Measurements from ENCODE around the gene APOD. TPM values are rescaled to one million over a fixed set of nuclear protein-coding genes. Genes with fewer than 3 reads are reported as not detected.

Gene APOD
- total RNA-seq, 1 donor from 2014 or later, result not detected

- Mint-ChIP-seq H3K9me3 (ENCODE audit: unreplicated experiment) (no peaks in the 10 kb centered on the region), H3K27me3 (ENCODE audit: low read depth, unreplicated experiment) (peaks cover 8% of the 10 kb centered on the region), H3K36me3 (ENCODE audit: low read depth, unreplicated experiment) (no peaks in the 10 kb centered on the region), H3K4me1 (ENCODE audit: low read depth, unreplicated experiment) (no peaks in the 10 kb centered on the region), H3K4me3 (ENCODE audit: unreplicated experiment) (no peak overlapping the region), H3K27ac (ENCODE audit: unreplicated experiment) (no peak overlapping the region)
- DNase-seq (ENCODE audit: low read depth) (no peak), FAIRE-seq (no peak)
- no peaks in the 10 kb centered on the region for H3K79me2 ChIP-seq (ENCODE audit: insufficient read depth, low read length)
- no peaks in the 10 kb centered on the region for H3K4me1 ChIP-seq (ENCODE audit: insufficient read depth, low read length)
- TF ChIP-seq CTCF (IDR thresholded peaks at IDR 0.05; ENCODE audit: insufficient read depth, low read depth, low read length), result no peak
- no peak for TF ChIP-seq EZH2 (IDR thresholded peaks at IDR 0.05; ENCODE audit: insufficient read depth, low read length)
- H3K4me3 ChIP-seq (ENCODE audit: insufficient read depth, low read depth, low read length), result no peak overlapping the region
- H3K9me3 ChIP-seq (ENCODE audit: insufficient read depth, low read depth, low read length), result no peaks in the 10 kb centered on the region
- H3K27ac ChIP-seq (ENCODE audit: low read depth, low read length), result no peak overlapping the region
- no peaks in the 10 kb centered on the region for H3K36me3 ChIP-seq (ENCODE audit: insufficient read depth, low read length)
- H3K4me2 ChIP-seq (ENCODE audit: low read length), result no peak overlapping the region
- no peak overlapping the region for H3K9ac ChIP-seq (ENCODE audit: low read length)
- no peaks in the 10 kb centered on the region for H4K20me1 ChIP-seq (ENCODE audit: insufficient read depth, low read length)
- no peak overlapping the region for H2AFZ ChIP-seq (ENCODE audit: low read depth, low read length)
- peaks cover 6% of the 10 kb centered on the region for H3K27me3 ChIP-seq (ENCODE audit: insufficient read depth, low read length)
Observed at GRCh38 chr3:195565716-195566115, 18.0 kb downstream of the APOD start.

GRCh38 chr3:195563317-195563716 lies 20.4 kb downstream of the APOD start:
- Histone ChIP-seq H2AFZ (ENCODE audit: low read depth, low read length) (no peak overlapping the region), H3K9me3 (ENCODE audit: insufficient read depth, low read depth, low read length) (no peaks in the 10 kb centered on the region), H3K79me2 (ENCODE audit: insufficient read depth, low read length) (no peaks in the 10 kb centered on the region), H3K27ac (ENCODE audit: low read depth, low read length) (no peak overlapping the region), H3K9ac (ENCODE audit: low read length) (no peak overlapping the region), H3K4me1 (ENCODE audit: insufficient read depth, low read length) (no peaks in the 10 kb centered on the region), H4K20me1 (ENCODE audit: insufficient read depth, low read length) (no peaks in the 10 kb centered on the region), H3K27me3 (ENCODE audit: insufficient read depth, low read length) (peaks cover 5% of the 10 kb centered on the region), H3K36me3 (ENCODE audit: insufficient read depth, low read length) (no peaks in the 10 kb centered on the region), H3K4me2 (ENCODE audit: low read length) (no peak overlapping the region), H3K4me3 (ENCODE audit: insufficient read depth, low read depth, low read length) (no peak overlapping the region)
- H3K9me3 Mint-ChIP-seq (ENCODE audit: unreplicated experiment), result no peaks in the 10 kb centered on the region
- FAIRE-seq (no peak), DNase-seq (ENCODE audit: low read depth) (no peak)
- H3K4me3 Mint-ChIP-seq (ENCODE audit: unreplicated experiment), result no peak overlapping the region
- H3K36me3 Mint-ChIP-seq (ENCODE audit: low read depth, unreplicated experiment), result no peaks in the 10 kb centered on the region
- no peaks in the 10 kb centered on the region for H3K4me1 Mint-ChIP-seq (ENCODE audit: low read depth, unreplicated experiment)
- TF ChIP-seq EZH2 (IDR thresholded peaks at IDR 0.05; ENCODE audit: insufficient read depth, low read length) (no peak), CTCF (IDR thresholded peaks at IDR 0.05; ENCODE audit: insufficient read depth, low read depth, low read length) (no peak)
- peaks cover 6% of the 10 kb centered on the region for H3K27me3 Mint-ChIP-seq (ENCODE audit: low read depth, unreplicated experiment)
- H3K27ac Mint-ChIP-seq (ENCODE audit: unreplicated experiment), result no peak overlapping the region

- FAIRE-seq, result no peak
- H3K4me3 Mint-ChIP-seq (ENCODE audit: unreplicated experiment), result no peak overlapping the region
- H3K27me3 Mint-ChIP-seq (ENCODE audit: low read depth, unreplicated experiment), result peaks cover 10% of the 10 kb centered on the region
- Histone ChIP-seq H3K9ac (ENCODE audit: low read length) (no peak overlapping the region), H2AFZ (ENCODE audit: low read depth, low read length) (no peak overlapping the region), H3K4me2 (ENCODE audit: low read length) (no peak overlapping the region), H3K4me3 (ENCODE audit: insufficient read depth, low read depth, low read length) (no peak overlapping the region), H4K20me1 (ENCODE audit: insufficient read depth, low read length) (no peaks in the 10 kb centered on the region), H3K27me3 (ENCODE audit: insufficient read depth, low read length) (peaks cover 14% of the 10 kb centered on the region), H3K36me3 (ENCODE audit: insufficient read depth, low read length) (no peaks in the 10 kb centered on the region), H3K79me2 (ENCODE audit: insufficient read depth, low read length) (no peaks in the 10 kb centered on the region), H3K4me1 (ENCODE audit: insufficient read depth, low read length) (no peaks in the 10 kb centered on the region), H3K27ac (ENCODE audit: low read depth, low read length) (no peak overlapping the region), H3K9me3 (ENCODE audit: insufficient read depth, low read depth, low read length) (no peaks in the 10 kb centered on the region)
- no peaks in the 10 kb centered on the region for H3K9me3 Mint-ChIP-seq (ENCODE audit: unreplicated experiment)
- no peaks in the 10 kb centered on the region for H3K36me3 Mint-ChIP-seq (ENCODE audit: low read depth, unreplicated experiment)
- DNase-seq (ENCODE audit: low read depth), result no peak
- H3K4me1 Mint-ChIP-seq (ENCODE audit: low read depth, unreplicated experiment), result no peaks in the 10 kb centered on the region
- TF ChIP-seq EZH2 (IDR thresholded peaks at IDR 0.05; ENCODE audit: insufficient read depth, low read length) (no peak), CTCF (IDR thresholded peaks at IDR 0.05; ENCODE audit: insufficient read depth, low read depth, low read length) (no peak)
- no peak overlapping the region for H3K27ac Mint-ChIP-seq (ENCODE audit: unreplicated experiment)
Observed at GRCh38 chr3:195559723-195560409, 23.9 kb downstream of the APOD start.

All from astrocyte (in vitro differentiated cells and primary cell).